ENCODE data around the gene CREG2. TPM values are rescaled to one million over a fixed set of nuclear protein-coding genes. Genes with fewer than 3 reads are reported as not detected.
A peak's percentile ranks its signal among the peaks of the same experiment; 100 is the strongest.

CREG2 gene
- total RNA-seq, 2 donors from 2014 or later: not detected

DNA sequence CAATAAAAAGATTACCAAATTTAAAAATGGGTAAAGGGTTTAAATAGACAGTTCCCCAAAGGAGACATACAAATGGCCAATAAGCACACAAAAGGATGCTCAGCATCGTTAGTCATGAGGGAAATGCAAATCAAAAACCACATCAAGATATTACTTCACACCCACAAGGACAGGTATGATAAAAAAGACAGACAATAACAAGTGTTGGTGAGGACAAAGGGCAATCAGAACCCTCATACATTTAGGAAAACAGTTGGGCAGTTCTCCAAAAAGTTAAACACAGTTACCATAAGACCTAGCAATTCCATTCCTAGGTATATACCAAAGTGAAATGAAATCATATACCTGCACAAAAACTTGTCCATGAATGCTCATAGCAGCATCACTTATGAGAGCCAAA, 14.5 kb downstream of the CREG2 start:
- Mint-ChIP-seq H3K4me1 (no peaks in the 10 kb centered on the region), H3K27me3 (no peaks in the 10 kb centered on the region), H3K27ac (no peak overlapping the region), H3K36me3 (ENCODE audit: low read depth) (no peaks in the 10 kb centered on the region), H3K9me3 (no peaks in the 10 kb centered on the region), H3K4me3 (no peak overlapping the region)
- ATAC-seq (replicated peaks): no peak

DNA sequence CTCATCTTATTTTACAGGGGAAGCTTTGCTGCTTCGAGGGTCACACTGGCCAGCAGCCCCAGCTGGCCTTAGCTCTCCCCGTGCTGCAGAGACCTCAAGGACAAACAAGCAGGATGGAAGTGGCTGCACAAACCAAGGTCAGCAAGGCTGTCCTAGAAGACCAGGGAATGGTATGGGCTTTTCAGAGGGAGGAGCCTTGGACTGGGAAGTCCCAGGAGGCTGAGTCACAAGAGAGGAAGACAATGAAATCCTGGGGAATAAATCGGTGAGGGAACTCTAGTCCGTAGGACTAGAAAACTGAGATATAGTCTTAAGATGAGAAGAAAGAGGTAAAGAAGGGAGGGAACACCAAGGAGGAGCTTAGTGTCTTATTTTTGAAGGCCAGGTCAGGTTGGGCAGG, 15.7 kb downstream of the CREG2 start:
- Mint-ChIP-seq H3K36me3 (ENCODE audit: low read depth) (no peaks in the 10 kb centered on the region), H3K27ac (no peak overlapping the region), H3K4me3 (no peak overlapping the region), H3K9me3 (no peaks in the 10 kb centered on the region), H3K4me1 (no peaks in the 10 kb centered on the region), H3K27me3 (no peaks in the 10 kb centered on the region)
- no peak for ATAC-seq (replicated peaks)

DNA sequence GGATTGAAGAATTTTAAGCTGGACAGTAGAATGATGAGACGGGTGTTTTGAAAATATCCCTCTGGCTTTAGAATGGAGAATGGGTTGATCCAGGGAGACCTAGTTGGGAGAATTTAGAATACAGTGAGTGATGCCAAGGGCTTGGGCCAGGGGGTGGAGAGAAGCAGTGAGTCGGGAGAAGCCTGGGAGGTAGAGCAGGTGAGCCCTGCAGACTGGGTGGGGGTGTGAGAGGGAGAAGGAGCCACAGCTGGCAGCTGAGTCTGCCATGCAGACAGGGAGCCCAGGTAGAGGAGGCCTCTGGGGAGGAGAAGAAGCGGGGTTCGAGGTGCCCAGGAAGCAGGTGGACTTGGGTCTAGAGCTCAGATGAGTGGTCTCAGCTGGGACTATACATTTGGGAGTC, 18.2 kb downstream of the CREG2 start:
- Mint-ChIP-seq H3K27me3 (no peaks in the 10 kb centered on the region), H3K9me3 (no peaks in the 10 kb centered on the region), H3K4me3 (no peak overlapping the region), H3K27ac (no peak overlapping the region), H3K36me3 (ENCODE audit: low read depth) (no peaks in the 10 kb centered on the region), H3K4me1 (no peaks in the 10 kb centered on the region)
- ATAC-seq (replicated peaks): no peak

DNA sequence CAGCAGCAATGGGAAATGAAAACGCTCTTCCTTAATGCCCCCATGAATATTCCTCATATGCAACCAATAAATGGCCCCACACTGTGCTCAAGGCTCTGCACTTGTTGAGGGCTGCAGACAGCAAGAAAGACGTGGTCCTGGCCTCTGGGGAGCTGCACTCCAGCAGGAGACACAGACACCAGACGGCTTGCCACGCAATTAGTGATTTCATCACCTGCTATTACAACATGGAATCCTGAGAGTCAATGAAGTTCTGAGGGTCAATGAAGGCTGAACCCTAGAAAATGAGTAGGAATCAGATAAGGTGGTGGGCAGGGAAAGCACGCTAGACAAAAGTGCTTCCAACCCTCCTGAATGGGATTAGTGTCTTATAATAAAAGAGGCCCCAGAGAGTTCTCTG, 18.9 kb downstream of the CREG2 start:
- Mint-ChIP-seq H3K4me1 (no peaks in the 10 kb centered on the region), H3K9me3 (no peaks in the 10 kb centered on the region), H3K27me3 (no peaks in the 10 kb centered on the region), H3K4me3 (no peak overlapping the region), H3K36me3 (ENCODE audit: low read depth) (no peaks in the 10 kb centered on the region), H3K27ac (no peak overlapping the region)
- no peak for ATAC-seq (replicated peaks)

DNA sequence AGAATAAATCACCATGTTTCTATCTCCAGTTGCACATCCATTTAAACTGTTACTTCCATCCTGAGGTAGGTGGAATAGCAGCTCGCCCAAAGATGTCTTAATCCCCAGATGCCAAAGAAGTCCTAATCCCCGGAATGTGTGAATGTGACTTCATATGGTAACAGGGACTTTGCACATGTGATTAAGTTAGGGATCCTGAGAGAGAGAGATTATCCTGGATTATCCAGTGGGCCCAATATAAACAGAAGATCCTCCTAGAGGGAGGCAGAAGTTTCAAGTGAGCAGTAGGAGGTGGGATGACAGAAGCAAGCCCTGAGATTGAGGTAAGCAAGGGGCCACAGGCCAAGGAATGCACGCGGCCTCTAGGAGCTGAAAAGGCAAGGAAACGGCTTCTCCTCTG, 19.8 kb downstream of the CREG2 start:
- no peak overlapping the region for H3K27ac Mint-ChIP-seq
- no peak overlapping the region for H3K4me3 Mint-ChIP-seq
- no peaks in the 10 kb centered on the region for H3K36me3 Mint-ChIP-seq (ENCODE audit: low read depth)
- H3K4me1 Mint-ChIP-seq: no peaks in the 10 kb centered on the region
- no peak for ATAC-seq (replicated peaks)
- H3K27me3 Mint-ChIP-seq: no peaks in the 10 kb centered on the region
- H3K9me3 Mint-ChIP-seq: no peaks in the 10 kb centered on the region

DNA sequence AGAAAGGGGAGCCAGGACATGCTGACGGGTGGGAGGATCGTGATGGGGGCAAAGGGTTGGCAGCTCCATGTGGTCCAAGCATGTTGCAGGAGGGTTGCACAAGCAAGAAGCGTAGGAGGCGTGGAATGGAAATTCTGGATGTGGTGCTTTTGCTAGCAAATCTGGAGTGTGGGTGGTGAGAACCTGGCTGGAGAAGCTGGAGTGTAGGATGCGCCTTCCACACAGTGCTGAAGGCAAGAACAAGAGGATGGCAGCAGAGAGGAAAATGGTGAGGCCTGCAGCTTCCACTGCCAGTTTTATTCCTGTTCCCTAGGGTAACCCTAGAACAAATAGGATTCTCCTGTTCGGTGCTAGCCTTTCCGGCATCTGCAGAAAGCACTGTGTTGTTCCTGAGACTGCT, 22.4 kb downstream of the CREG2 start:
- no peak overlapping the region for H3K4me3 Mint-ChIP-seq
- peaks cover 20% of the 10 kb centered on the region for H3K4me1 Mint-ChIP-seq
- H3K27me3 Mint-ChIP-seq: no peaks in the 10 kb centered on the region
- H3K27ac Mint-ChIP-seq: peak overlapping the region; percentile 10
- no peak for ATAC-seq (replicated peaks)
- H3K36me3 Mint-ChIP-seq (ENCODE audit: low read depth): no peaks in the 10 kb centered on the region
- no peaks in the 10 kb centered on the region for H3K9me3 Mint-ChIP-seq

DNA sequence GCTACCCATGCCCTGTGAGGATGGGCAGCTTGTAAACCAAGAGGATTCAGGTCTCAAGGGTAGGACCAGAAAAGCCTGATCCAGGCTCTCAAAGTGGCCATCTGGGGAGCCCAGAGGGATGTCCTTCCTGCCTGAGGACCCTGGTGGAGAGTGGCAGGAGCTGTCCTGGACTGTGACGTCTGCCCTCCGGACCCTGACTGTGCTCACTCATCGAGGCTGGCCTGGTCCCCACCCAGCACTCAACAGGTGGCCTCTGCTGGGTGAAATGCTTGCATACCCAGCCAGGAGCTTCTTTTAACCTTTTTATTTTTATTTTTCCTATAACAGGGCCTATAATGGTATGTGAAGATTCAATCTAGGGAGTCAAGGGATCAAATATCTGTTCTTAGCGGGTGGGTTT, 24.5 kb downstream of the CREG2 start:
- no peaks in the 10 kb centered on the region for H3K27me3 Mint-ChIP-seq
- no peaks in the 10 kb centered on the region for H3K9me3 Mint-ChIP-seq
- H3K4me1 Mint-ChIP-seq: peaks cover 26% of the 10 kb centered on the region
- H3K36me3 Mint-ChIP-seq (ENCODE audit: low read depth): no peaks in the 10 kb centered on the region
- peak overlapping the region; percentile 53 for H3K4me3 Mint-ChIP-seq
- ATAC-seq (replicated peaks): no peak
- H3K27ac Mint-ChIP-seq: no peak overlapping the region

DNA sequence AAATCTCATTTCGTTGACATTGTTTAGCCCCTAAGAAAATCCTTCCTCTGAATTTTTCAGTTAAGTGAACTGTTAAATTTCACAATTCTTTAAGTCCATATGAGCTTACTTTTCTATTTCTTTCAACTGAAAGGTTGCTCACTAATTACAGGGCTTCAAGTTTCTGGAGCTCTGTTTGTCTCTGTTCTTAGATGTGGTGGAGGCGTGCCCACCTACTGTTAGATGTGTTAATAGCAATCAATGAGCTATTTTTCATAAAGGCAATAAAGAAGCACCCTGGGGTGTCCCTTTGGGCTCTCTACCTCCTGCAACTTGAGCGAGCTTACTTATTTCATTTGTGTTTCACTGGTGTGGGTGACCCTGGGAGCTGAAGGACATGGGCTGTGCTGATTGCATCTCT, 25.0 kb downstream of the CREG2 start:
- Mint-ChIP-seq H3K4me1 (peaks cover 26% of the 10 kb centered on the region), H3K9me3 (no peaks in the 10 kb centered on the region), H3K4me3 (peak overlapping the region; percentile 53), H3K36me3 (ENCODE audit: low read depth) (no peaks in the 10 kb centered on the region), H3K27me3 (no peaks in the 10 kb centered on the region), H3K27ac (peak overlapping the region; percentile 9)
- ATAC-seq (replicated peaks): no peak

DNA sequence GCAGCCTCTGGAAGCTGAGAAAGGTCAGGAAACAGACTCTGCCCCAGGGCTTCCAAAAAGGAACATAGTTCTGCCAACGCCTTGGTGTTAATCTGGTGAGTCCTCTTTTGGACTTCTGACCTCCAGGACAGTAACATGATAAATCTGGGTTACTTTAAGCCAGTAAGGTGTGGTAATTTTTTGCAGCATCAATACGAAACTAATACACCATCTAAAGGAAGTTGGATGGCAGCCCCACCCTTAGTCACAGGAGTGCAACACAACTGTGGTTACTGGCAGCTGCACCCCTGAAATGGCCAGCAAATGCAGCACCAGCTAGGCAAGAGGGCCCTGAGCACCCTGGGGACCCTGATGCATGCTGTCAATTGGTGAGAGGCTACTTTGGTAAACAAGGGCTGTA, 25.8 kb downstream of the CREG2 start:
- peak; percentile 85 for ATAC-seq (replicated peaks)
- no peaks in the 10 kb centered on the region for H3K36me3 Mint-ChIP-seq (ENCODE audit: low read depth)

DNA sequence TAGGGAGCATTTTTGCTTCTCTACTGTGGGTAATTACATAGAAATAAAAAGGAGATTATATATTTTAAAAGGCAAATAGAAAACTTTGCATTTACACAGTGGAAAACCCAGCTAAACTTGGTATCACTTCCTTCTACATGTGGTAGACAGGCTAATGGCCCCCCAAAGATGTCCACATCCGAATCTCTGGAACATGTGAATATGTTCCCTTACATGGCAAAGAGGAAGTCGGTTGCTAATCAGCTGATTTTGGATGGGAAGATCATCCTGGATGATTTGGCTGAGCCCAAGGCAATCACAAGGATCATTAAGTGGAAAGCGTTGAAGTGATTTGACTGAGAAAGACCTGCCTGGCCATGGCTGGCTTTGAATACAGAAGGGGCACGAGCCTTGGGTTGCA, 26.2 kb downstream of the CREG2 start:
- Mint-ChIP-seq H3K4me3 (peak overlapping the region; percentile 53), H3K9me3 (no peaks in the 10 kb centered on the region), H3K27ac (peak overlapping the region; percentile 9)

More for the DNA sequence above, 25.8 kb downstream of the CREG2 start:
- Mint-ChIP-seq H3K9me3 (no peaks in the 10 kb centered on the region), H3K4me3 (peak overlapping the region; percentile 53), H3K27ac (peak overlapping the region; percentile 9), H3K4me1 (peaks cover 26% of the 10 kb centered on the region), H3K27me3 (no peaks in the 10 kb centered on the region)

DNA sequence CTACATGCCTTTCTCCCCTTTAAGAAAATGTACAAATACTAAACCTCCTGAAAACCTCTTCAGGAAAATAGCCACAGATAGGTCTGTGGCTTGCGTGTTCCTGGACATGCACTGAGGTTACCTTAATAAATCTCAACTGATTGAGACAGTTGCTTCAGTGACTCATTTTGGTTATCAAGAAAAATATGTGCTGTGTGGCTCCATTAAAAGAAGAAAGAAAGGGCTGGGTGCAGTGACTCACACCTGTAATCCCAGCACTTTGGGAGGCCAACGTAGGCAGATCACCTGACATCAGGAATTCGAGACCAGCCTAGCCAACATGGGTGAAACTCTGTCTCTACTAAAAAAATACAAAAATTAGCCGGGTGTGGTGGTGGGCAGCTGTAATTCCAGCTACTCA, 27.1 kb downstream of the CREG2 start:
- Mint-ChIP-seq H3K36me3 (ENCODE audit: low read depth) (no peaks in the 10 kb centered on the region), H3K4me1 (peaks cover 26% of the 10 kb centered on the region), H3K9me3 (no peaks in the 10 kb centered on the region), H3K4me3 (no peak overlapping the region), H3K27ac (no peak overlapping the region), H3K27me3 (no peaks in the 10 kb centered on the region)
- no peak for ATAC-seq (replicated peaks)

More for the DNA sequence above, 26.2 kb downstream of the CREG2 start:
- H3K36me3 Mint-ChIP-seq (ENCODE audit: low read depth): no peaks in the 10 kb centered on the region
- H3K27me3 Mint-ChIP-seq: no peaks in the 10 kb centered on the region
- ATAC-seq (replicated peaks): no peak
- peaks cover 26% of the 10 kb centered on the region for H3K4me1 Mint-ChIP-seq

DNA sequence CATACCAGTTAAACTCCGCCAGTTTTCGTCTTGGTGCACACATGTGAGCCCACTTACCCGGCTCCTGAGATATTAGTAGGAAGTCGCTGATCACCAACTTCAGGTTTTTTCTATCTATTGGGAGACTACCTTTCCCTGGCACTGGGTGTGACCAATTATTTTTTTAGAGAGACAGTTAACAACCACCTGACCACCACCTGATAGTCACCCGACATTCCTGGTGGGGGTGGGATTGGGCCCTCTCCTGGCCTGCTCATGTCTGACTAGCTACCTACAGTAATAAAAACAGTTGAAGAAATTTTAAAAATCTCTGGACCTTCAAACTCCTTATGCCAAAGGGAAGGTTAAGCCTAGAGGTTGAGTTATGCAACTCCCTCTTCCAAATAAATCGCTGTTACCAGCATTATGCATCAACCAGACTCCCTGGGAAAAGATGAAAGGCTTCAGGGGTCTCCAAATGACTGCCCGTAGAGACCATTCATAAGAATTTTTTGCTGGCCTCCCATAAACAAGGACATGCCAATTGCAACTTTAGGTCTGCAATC, 27.8 kb downstream of the CREG2 start:
- Mint-ChIP-seq H3K36me3 (ENCODE audit: low read depth) (no peaks in the 10 kb centered on the region), H3K9me3 (no peaks in the 10 kb centered on the region), H3K4me3 (no peak overlapping the region), H3K4me1 (peaks cover 26% of the 10 kb centered on the region), H3K27ac (no peak overlapping the region), H3K27me3 (no peaks in the 10 kb centered on the region)
- ATAC-seq (replicated peaks): no peak

DNA sequence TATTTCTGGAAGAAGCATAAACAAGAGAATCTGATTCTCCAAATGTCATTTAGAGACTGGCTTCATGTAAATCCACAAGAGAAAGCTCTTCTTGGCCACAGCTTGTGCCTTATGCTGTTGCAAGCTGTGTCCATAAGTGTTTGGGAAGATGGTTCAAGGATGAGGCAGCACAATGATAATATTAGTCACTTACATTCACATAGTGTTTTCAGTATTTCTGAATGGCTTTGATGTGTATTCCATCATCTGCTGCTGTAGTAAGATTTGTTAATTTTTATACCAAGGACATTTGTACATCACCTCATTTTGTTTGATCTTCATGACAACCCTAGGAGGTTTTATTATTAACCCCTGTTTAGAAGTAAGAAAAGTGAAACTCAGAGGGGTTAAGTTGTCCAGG, 29.9 kb downstream of the CREG2 start:
- H3K4me3 Mint-ChIP-seq: no peak overlapping the region
- H3K36me3 Mint-ChIP-seq (ENCODE audit: low read depth): no peaks in the 10 kb centered on the region
- ATAC-seq (replicated peaks): no peak
- peaks cover 26% of the 10 kb centered on the region for H3K4me1 Mint-ChIP-seq
- H3K27me3 Mint-ChIP-seq: no peaks in the 10 kb centered on the region
- H3K9me3 Mint-ChIP-seq: no peaks in the 10 kb centered on the region
- H3K27ac Mint-ChIP-seq: no peak overlapping the region

DNA sequence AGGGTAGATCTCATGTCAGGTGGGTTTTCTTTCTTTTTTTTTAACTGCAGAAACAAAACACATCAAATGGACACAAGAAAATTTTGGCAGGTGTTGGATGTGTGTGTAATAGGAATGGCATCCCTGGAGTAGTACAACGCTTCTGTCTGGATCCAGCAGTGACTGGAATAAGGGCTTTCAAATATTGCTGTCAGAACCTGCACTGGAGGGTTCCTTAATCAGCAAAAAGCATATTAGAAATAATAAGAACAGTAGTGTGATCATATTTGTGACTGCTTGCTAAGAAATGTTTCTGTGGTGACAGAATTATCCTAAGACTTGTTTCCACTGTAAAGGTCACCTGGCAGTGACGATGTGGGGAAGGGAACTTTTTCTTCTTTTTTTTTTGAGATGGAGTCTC, 30.8 kb downstream of the CREG2 start:
- ATAC-seq (replicated peaks): no peak
- no peaks in the 10 kb centered on the region for H3K36me3 Mint-ChIP-seq (ENCODE audit: low read depth)
- H3K27me3 Mint-ChIP-seq: no peaks in the 10 kb centered on the region
- H3K4me3 Mint-ChIP-seq: no peak overlapping the region
- H3K4me1 Mint-ChIP-seq: peaks cover 19% of the 10 kb centered on the region
- H3K27ac Mint-ChIP-seq: no peak overlapping the region
- no peaks in the 10 kb centered on the region for H3K9me3 Mint-ChIP-seq

DNA sequence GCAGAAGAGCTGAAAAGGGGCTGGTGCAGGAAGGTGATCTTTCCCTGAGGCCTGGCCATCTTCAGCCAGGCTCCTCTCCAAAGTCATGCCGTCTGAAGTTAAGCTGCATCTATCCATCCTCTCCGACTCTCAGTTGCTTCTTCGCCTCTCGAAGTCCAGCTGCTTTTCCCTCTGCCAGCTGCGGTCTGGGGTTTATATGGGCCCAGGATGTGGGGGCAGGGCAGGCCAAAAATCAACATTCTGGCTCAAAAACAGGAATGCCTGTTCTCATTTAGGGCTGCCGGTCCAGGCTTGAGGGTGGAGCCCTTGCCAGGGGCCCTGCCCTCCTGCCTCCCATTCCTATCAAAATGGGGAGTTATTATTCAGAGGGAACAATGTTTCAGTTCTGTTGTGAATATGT, 31.2 kb downstream of the CREG2 start:
- no peaks in the 10 kb centered on the region for H3K9me3 Mint-ChIP-seq
- peaks cover 14% of the 10 kb centered on the region for H3K4me1 Mint-ChIP-seq
- no peak for ATAC-seq (replicated peaks)
- H3K36me3 Mint-ChIP-seq (ENCODE audit: low read depth): no peaks in the 10 kb centered on the region
- H3K27me3 Mint-ChIP-seq: no peaks in the 10 kb centered on the region
- H3K4me3 Mint-ChIP-seq: no peak overlapping the region
- H3K27ac Mint-ChIP-seq: no peak overlapping the region

DNA sequence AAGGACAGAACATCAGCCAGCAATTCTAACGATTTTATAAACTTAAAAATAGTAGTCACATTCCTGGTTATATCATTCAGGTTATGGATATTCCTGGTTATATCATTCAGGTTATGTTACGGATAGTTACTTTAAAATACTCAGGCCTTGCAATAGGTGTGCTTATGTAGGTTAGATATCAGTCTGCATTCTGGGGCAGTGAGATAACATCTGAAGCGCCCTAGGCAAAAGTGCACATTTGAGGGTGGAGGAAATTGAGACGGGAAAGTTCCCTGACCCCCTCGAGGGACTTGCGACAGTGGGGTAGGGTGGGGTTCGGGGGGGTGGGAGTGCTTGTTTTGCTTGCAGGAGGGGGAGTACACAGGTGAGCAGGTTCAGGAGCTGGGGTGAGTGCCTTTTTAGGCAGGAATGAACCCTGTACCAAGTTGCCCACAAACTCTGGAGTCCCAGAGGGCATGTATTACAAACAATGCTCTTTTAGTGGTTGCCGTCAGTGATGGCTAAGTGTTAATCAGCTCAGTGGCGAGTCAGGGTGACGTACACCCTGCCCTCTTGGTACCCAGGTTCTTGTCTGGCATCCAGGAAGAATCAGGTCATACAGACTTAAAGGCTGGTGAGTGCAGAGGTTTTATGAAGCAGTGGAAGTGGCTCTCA, 31.8 kb downstream of the CREG2 start:
- Mint-ChIP-seq H3K27me3 (no peaks in the 10 kb centered on the region), H3K27ac (no peak overlapping the region), H3K4me1 (peaks cover 13% of the 10 kb centered on the region), H3K36me3 (ENCODE audit: low read depth) (no peaks in the 10 kb centered on the region), H3K9me3 (no peaks in the 10 kb centered on the region), H3K4me3 (no peak overlapping the region)
- peak; percentile 53 for ATAC-seq (replicated peaks)

Measured in activated T-helper 17 cell treated with anti-CD3 and anti-CD28 coated beads, Interleukin-2, amount 50 U/mL, for 72 hours (primary cell).